ENCODE data around the gene DKK1. TPM values are rescaled to one million over a fixed set of nuclear protein-coding genes. Genes with fewer than 3 reads are reported as not detected.

Gene DKK1
- total RNA-seq, 1 donor from 2014 or later: 6.1 TPM

- DNase-seq (ENCODE audit: low read depth): no peak
- Histone ChIP-seq H3K36me3 (ENCODE audit: control insufficient read depth, insufficient read depth, low read length) (no peaks in the 10 kb centered on the region), H3K27me3 (ENCODE audit: control insufficient read depth, insufficient read depth, low read length) (no peaks in the 10 kb centered on the region), H3K4me3 (ENCODE audit: low read depth, low read length) (no peak overlapping the region)
- no peak for TF ChIP-seq CTCF (IDR thresholded peaks at IDR 0.05; ENCODE audit: insufficient read depth, low read length, poor library complexity, severe bottlenecking)
Measured at GRCh38 chr10:52346394-52347326, 32.6 kb downstream of the DKK1 start.

GRCh38 chr10:52347327-52347667 lies 33.2 kb downstream of the DKK1 start:
- Histone ChIP-seq H3K36me3 (ENCODE audit: control insufficient read depth, insufficient read depth, low read length) (no peaks in the 10 kb centered on the region), H3K27me3 (ENCODE audit: control insufficient read depth, insufficient read depth, low read length) (no peaks in the 10 kb centered on the region), H3K4me3 (ENCODE audit: low read depth, low read length) (no peak overlapping the region)
- no peak for DNase-seq (ENCODE audit: low read depth)
- no peak for TF ChIP-seq CTCF (IDR thresholded peaks at IDR 0.05; ENCODE audit: insufficient read depth, low read length, poor library complexity, severe bottlenecking)

- no peak for TF ChIP-seq CTCF (IDR thresholded peaks at IDR 0.05; ENCODE audit: insufficient read depth, low read length, poor library complexity, severe bottlenecking)
- no peaks in the 10 kb centered on the region for H3K27me3 ChIP-seq (ENCODE audit: control insufficient read depth, insufficient read depth, low read length)
- no peaks in the 10 kb centered on the region for H3K36me3 ChIP-seq (ENCODE audit: control insufficient read depth, insufficient read depth, low read length)
- H3K4me3 ChIP-seq (ENCODE audit: low read depth, low read length): no peak overlapping the region
- no peak for DNase-seq (ENCODE audit: low read depth)
Measured at GRCh38 chr10:52348037-52348564, 34.0 kb downstream of the DKK1 start.

- DNase-seq (ENCODE audit: low read depth): no peak
Measured at GRCh38 chr10:52351914-52352330, 37.8 kb downstream of the DKK1 start.

GRCh38 chr10:52353205-52353604 lies 39.1 kb downstream of the DKK1 start:
- no peak for TF ChIP-seq CTCF (IDR thresholded peaks at IDR 0.05; ENCODE audit: insufficient read depth, low read length, poor library complexity, severe bottlenecking)
- no peak for DNase-seq (ENCODE audit: low read depth)
- Histone ChIP-seq H3K27me3 (ENCODE audit: control insufficient read depth, insufficient read depth, low read length) (no peaks in the 10 kb centered on the region), H3K4me3 (ENCODE audit: low read depth, low read length) (no peak overlapping the region), H3K36me3 (ENCODE audit: control insufficient read depth, insufficient read depth, low read length) (no peaks in the 10 kb centered on the region)

More at GRCh38 chr10:52351914-52352330, 37.8 kb downstream of the DKK1 start:
- no peak for TF ChIP-seq CTCF (IDR thresholded peaks at IDR 0.05; ENCODE audit: insufficient read depth, low read length, poor library complexity, severe bottlenecking)
- Histone ChIP-seq H3K27me3 (ENCODE audit: control insufficient read depth, insufficient read depth, low read length) (no peaks in the 10 kb centered on the region), H3K36me3 (ENCODE audit: control insufficient read depth, insufficient read depth, low read length) (no peaks in the 10 kb centered on the region), H3K4me3 (ENCODE audit: low read depth, low read length) (no peak overlapping the region)
